HG03280 (cell line): ENCODE data around the gene NUDT4.

Experiments
- ATAC-seq: cut with Tn5 transposase; IDR thresholded peaks from one replicate; pipeline ENCODE4 v1.9.1; 2021; ENCODE audit warnings: mild to moderate bottlenecking, moderate library complexity; ENCODE audit not compliant: unreplicated experiment

NUDT4 gene

GRCh38 chr12:93453633-93454032, 75.9 kb downstream of the NUDT4 start:
- no peak for ATAC-seq

DNA sequence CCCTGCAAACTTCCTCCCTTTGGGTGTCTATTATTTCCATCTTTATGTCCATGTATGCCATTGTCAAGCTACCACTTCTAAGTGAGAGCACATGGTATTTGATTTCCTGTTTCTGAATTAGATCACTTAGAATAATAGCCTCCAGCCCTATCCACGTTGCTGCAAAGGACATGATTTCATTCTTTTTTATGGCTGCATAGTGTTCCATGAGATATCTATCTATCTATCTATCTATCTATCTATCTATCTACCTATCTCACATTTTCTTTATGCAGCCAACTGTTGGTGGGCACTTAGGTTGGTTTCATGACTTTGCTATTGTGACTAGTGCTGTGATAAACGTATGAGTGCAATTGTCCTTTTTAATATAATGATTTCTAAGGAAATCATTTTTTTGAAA, 78.4 kb downstream of the NUDT4 start:
- ATAC-seq, result no peak
